ENCODE measurements around the gene PDK3.

- TF ChIP-seq GATA2 (IDR thresholded peaks at IDR 0.05; ENCODE audit: low read depth, low read length), result no peak
- no peak for TF ChIP-seq GATA3 (IDR thresholded peaks at IDR 0.05; ENCODE audit: low read depth, low read length)
These were observed 21.2 kb upstream of the PDK3 start for GRCh38 chrX:24443918-24444317.
